HG02610 (cell line): ENCODE measurements around the gene TTC31.

Experiments used
- ATAC-seq: cut with Tn5 transposase; IDR thresholded peaks from one replicate; pipeline ENCODE4 v1.9.1; 2021; ENCODE audit warnings: mild to moderate bottlenecking, moderate library complexity; ENCODE audit not compliant: unreplicated experiment

TTC31 gene

DNA sequence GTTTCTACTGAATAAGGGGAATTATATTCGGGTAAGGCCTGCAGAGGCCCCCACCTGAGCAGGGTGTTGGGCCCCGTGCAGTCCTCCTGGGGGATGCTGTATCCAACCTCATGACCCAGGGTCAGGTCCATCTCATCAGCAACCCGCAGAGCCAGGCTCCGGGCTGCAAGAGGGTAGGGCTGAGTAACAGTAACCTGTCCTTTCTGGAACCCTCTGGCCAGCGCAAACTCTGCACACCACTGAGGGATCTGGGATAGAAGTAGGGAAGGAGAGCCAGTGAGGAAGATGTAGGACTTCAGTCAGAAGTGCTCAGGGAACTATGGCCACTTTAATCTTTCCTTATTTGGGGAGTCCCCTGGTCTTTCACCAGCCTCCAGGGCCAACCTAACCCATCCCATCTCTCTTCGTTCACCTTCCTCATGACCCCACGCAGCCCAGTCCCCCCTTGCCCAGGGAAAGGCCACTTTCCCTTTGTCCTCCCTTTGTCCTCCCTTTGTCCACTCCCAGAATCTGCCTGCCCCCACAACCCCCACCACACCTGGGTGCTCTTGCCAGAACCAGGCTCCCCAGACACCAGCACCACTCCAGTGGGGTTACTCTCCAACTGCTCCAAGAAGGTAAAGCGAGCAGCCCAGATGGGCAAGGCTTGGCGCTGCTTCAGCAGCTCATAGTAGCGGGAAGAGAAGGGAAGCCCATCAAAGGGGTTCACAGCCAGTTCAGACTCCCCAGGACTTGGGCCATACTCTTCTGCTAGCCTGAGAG, 42.3 kb downstream of the TTC31 start:
- no peak for ATAC-seq

DNA sequence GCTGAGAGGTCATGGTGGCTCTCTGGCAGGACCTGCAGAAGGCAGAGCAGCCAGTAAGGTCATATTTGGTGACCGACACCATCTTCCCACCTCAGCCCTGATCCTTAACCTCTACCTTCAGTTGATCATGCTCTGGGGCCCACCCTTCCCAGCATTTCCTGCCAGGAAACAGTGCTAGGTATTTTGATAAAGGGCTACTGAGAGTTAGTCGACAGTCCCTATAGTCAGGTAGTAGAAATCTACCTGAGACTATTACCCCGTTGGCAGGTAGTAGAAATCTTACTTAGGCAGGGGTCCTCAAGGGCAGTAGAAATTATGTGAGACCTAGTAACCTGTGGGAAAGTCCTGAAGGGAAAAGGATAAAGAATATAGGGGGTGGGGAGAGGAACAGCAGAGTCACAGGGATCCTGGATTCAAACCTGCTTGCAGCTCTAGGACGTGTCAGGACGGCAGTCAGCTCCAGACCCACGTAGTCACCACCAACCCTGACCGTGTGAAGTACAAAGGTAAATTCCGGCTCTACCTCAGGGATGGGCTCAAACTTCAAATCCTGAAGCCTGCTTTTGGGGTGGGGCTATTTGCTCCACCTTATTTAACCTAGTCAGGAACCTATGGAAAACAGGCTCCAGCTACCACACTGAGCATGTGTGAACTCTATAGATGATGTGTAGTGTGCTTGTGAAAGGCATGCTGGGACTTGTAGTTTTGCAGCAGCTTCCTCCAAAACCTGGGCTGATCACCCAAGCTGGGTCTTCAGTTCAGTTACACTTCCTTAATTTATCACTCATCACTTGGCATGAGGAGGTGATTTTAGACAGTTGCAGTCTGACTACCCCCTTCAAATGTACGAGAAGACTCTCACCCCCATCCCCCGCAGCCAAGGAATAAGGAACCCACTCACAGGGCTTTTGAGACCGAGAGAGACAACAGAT, 43.1 kb downstream of the TTC31 start, which contains the start of gene DQX1:
Gene DQX1, minus strand, starts transcription at position 515 of the 932 bp plus-strand sequence. Its CDS starts 502 bp downstream, at position 13.
- ATAC-seq, result peak; percentile 24

DNA sequence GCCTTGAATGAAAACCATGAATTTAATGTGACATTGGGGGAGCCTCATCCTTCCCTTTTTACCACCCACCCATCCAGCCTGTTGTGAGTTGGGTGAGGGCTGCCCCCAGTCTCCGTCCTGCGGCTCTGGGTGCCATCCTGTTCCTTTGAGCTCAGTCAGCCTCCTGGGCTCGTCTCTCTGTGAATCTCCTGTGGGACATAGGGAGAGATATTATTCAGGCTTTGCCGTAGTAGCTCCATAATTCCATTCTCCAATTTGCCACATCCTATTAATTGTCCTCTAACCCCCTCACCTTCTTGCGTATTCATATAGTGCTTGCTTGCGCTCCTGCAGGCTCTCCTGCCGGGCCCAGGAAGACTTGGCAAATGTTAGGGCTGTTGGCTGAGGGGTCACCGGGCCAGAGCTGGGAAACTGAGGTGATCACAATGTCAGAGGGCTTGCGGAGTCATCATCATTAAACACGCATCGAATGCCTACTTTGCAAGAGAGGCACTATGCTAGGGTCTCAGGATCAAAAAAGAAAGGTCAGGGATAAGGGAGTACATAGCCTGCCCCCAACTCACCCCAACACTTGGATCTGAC, 43.9 kb downstream of the TTC31 start:
- ATAC-seq, result no peak

DNA sequence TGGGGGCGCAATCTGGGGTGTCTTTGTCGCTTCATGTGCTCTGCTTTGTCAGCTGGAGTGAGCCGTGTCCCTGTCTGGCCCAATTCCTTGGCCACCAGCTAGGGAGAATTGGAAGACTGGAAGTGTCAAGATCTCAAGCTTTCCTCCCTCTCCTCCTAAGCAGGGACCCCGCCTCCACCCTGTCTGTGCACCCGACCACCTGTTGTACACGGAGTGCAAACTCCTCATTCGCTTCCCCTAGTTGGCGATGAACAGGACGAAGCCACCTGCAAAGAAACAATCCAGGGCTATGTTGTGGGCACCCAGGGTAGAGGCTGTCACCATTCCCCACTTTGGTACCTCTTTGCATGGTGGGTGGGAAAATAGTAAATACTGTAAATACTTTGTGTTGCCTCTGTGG, 44.9 kb downstream of the TTC31 start:
- no peak for ATAC-seq

DNA sequence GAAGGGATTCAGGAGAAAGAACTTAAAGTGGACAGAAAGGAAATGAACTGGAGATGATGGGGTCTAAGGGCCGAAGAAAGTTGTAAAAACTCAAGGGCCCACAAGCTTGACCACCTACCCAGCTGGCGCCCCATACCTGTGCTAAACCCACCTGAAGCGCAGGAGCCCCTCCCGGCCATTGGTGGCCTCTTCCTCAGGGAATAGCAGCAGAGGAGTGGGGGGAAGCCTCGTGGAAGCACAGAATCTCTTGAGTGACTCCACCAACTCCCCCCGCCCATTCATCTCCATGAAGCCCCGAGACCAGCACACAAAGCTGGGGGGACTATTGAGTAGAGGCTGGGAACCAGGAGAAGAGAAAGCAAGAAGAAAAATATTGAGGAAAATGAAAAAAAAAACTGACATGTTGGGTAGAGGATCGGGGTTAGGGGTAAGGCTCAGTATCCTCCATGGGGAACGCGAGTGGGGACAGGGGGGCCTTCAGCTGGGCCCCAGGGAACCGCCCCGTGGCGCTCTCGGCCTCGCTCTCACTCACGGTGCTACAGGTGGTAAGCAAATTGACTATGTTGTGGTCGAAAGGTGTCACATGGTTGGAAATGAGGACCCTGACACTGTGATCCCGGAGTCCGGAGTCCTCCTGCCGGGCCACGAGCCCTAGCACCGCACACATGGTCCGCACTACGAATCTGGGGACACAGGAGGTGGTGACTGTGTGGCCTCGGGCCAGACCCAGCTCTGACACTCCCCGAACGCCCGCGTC, 45.9 kb downstream of the TTC31 start:
- peak; percentile 1 for ATAC-seq

DNA sequence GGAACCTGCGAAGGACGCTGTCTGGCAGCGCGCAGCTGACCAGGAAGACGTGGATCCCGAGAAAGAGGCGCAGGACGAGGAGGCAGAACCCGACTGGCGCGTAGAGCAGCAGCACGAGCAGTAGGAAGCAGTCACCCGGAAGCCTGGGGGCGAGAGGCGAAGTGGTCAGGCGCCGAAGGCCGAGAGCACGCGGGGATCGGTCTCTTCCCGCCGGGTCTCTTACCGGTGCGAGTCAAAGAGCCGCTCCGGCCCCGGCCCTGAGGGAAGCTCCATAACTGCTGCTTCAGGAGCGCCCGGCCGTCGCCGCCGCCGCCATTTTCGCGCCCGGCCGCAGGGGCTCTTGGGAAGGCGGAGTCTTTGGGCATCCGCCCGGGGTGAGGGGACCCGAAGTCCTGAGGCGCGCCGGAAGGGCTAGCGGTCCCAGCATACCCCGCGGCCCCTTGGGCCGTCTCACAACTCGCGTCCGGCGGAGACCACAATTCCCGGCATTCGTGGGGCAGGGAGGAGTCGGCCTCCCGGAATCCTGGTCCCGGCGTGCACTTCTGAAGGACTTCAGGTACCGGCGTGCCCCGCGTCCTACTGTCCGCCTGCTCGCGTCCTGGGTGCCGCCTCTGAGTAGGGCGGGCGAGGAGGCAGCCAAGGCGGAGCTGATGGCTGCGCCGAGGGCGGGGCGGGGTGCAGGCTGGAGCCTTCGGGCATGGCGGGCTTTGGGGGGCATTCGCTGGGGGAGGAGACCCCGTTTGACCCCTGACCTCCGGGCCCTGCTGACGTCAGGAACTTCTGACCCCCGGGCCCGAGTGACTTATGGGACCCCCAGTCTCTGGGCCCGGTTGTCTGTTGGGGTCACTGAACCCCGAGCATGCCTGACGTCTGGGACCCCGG, 46.7 kb downstream of the TTC31 start, which contains the start of the genes AUP1 and HTRA2:
Gene AUP1, minus strand, starts transcription at position 350 of the 882 bp plus-strand sequence. Its CDS starts 77 bp downstream, at position 273.
Gene HTRA2, plus strand, starts transcription at position 577 of the 882 bp plus-strand sequence. Its CDS starts 74 bp downstream, at position 651.
- peak; percentile 79 for ATAC-seq

DNA sequence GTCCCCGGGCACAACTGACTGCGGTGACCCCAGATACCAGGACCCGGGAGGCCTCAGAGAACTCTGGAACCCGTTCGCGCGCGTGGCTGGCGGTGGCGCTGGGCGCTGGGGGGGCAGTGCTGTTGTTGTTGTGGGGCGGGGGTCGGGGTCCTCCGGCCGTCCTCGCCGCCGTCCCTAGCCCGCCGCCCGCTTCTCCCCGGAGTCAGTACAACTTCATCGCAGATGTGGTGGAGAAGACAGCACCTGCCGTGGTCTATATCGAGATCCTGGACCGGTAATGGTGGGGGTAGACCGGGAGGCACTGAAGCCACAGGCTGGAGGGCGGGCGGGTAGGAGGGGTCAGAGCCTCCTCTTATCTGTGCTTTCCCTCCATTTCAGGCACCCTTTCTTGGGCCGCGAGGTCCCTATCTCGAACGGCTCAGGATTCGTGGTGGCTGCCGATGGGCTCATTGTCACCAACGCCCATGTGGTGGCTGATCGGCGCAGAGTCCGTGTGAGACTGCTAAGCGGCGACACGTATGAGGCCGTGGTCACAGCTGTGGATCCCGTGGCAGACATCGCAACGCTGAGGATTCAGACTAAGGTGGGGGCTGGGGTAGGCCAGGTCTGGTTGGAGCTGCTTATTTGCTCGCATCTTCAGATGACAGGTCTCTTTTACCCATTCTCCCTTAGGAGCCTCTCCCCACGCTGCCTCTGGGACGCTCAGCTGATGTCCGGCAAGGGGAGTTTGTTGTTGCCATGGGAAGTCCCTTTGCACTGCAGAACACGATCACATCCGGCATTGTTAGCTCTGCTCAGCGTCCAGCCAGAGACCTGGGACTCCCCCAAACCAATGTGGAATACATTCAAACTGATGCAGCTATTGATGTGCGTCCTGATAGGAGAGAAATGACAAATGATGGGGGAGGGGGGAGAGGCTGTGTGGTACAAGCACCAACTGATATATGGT, 47.6 kb downstream of the TTC31 start:
- ATAC-seq, result peak; percentile 34

DNA sequence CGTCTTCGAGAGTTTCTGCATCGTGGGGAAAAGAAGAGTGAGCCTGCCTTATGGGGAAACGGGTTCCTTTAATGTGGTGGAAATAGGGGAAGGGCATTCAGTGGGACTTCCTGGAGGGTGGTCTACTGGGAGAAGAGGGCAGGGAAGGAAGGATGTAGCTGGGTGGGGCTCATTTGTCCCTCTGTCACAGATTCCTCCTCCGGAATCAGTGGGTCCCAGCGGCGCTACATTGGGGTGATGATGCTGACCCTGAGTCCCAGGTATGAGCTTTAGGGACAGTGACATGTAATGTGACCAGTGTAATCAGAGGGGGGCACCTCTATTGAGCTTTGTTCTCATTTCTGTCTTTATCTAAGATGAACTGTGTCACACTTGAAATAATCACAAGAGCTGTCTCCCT, 48.8 kb downstream of the TTC31 start:
- ATAC-seq, result no peak

DNA sequence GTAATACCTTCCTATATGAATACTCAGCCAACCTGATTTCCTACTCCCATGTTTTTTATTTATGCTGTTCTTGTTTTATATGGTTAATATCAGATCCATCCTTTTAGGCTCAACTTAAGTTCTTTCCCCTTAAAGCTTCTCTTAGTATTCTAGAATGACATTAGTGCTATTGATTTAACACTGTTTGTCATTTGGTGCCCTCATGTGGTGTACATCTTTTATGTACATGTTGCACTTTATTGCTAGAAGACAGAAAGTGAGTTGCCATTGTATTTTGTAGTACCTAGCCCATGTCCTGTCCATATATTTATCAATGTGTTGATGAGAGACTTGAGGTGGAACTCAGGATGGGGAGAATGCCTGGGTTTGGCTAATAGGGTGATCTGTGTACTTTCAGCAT, 49.3 kb downstream of the TTC31 start:
- no peak for ATAC-seq

DNA sequence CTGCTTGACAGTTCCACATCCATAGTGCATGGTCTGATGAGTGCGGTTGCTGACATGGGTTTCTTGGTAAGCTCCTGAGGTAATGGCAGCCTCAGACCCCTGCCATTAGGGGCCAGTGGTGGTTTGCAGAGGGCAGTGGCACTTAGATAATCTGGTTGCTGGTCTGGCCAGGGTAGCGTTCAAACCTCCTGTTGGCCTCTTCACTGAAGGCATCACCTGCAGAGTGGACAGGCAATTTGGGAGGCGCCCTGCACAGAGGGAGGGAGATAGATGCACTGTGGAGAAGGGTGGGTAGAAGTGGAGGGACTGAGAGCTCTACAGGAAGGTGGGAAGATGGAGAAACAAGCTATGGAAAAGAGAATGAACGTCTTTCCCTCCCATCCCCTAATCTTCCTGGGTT, 50.6 kb downstream of the TTC31 start:
- ATAC-seq, result no peak

DNA sequence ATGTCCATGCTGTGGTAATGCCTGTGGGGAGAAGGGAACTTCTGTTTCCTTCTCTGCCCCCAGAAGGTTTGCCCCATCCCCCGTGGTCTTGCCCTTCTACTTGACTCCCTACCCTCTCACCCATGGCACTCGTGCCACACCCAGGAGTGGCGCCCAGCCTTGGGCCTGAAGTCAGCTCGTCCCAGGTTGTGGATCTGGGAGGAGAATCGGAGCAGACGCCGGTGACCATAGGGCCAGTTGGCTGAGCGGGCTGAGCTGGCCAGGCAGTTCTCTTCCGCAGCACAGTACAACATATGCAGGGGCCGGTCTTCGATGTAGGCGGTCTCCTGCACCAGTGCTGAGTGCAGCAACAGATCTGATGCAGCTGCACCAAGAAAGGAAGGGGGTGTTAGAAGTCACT, 51.5 kb downstream of the TTC31 start:
- ATAC-seq, result no peak

DNA sequence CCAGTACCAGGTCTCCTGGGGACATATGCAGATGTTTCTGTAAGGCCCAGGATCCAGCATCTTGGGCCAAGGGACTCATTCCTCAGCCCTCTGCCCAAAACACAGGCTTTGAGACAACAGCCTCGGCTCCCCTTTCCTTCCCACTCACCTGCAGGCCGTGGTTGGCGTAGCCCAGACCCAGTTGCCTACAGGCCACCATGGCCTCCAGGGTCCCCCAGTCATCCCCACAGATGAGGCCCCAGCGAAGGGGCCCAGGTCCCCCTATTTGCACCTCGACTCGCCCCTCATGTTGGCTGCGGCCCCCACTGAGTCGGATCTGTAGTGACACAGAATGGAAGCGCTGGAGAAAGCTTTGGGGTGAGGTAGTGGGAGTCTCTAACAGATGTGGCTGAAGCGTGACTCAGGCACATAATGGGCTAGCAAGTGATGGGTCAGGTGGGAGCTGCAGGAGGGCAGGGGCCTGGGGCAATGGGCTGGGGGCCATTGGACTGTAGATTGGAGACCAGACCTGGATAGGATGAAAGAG, 52.6 kb downstream of the TTC31 start:
- ATAC-seq, result no peak

DNA sequence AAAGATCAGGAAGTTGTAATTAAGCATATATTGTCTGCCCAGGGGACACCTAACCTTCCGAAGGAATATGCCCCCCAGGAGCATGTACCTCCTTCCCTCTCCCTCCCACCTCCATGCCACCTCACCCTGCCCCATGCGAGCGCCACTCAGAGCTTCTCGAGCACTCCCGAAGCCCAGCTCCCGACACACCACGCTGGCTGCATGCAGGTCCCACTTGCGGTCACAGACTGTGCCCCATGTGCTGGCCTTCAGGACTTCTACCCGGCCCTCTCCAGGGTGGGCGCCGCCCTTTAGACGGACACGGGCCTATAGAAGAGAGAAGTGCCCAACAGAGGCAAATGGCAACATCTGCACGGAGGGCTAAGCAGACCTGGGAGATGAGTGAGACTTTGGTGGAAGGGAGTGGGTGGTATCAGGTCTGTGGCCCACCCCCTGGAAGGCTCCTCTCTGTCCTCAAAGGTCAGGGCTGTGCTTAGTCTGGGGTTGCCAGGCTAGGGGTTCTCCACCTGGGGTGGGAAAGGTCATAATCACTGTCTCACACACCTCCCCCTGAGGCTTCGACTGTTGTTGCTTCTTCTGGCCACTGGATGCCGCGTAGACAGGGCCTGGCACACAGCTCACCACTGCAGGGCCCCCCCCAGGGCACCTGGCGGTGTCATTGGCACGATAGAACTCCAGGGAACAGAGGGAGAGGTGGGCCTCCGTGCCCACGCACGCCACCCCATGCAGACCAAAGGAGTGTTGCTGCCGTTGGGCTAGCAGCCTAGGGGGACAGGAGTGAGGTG, 53.5 kb downstream of the TTC31 start:
- ATAC-seq, result no peak

DNA sequence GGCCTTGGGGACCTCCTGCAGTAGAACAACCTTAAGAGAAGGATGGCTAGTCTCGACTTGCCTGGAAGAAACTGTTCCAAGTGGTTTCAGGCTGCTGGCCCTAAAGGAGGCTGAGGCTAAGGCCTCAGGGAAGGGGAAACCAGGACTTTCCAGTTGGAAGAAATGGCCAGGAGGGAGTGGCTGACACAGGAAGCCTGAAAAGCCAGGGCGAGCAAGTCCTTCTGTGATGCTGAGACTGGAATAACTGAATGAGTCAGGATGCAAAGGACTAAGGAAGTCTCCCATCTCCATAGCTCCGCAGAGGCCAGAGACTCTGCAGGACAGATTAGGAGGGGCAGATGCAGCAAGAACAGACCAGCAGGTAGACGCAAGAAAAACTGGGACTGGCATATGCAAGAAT, 54.3 kb downstream of the TTC31 start:
- no peak for ATAC-seq

DNA sequence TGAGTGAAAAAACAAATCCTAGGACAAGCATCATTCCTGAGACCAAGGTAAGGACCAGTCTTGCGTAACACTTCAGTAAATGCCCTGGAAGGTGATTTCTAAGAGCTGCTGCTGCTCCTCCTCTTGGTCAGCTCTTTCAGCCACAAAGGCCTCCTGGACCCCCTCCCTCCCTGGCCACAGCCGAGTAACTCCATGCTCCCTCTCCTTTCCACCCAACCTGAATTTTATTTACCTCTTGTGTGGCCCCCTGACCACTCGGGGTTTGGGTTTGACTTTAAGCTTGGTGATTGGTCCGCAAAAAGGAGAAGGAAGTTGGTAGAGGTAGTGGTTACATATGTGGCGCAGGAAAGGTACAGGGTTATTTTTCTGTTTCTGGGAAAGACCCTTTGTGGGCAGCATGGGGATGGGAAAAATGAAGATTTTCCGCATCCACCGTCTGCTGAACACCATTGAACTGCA, 56.0 kb downstream of the TTC31 start:
- peak; percentile 70 for ATAC-seq

DNA sequence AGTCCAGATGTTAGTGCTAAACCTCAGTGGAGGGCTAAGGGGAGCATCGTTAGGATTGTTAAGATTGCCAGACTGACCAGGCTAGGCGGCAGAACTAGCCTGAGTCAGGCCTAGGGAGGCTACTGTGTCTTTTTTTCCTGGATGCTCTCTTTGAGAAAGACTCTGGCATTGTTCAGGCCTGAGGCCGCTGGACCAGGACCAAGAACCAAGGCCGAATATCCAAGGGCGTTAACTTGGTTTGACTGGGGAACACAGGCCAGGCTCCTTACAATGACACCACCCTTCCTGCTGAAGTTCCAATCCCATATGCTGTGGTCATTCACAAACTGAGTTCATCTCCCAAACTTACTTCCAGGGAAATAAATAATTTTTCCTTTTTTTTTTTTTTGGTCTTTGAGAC, 57.4 kb downstream of the TTC31 start:
- no peak for ATAC-seq

DNA sequence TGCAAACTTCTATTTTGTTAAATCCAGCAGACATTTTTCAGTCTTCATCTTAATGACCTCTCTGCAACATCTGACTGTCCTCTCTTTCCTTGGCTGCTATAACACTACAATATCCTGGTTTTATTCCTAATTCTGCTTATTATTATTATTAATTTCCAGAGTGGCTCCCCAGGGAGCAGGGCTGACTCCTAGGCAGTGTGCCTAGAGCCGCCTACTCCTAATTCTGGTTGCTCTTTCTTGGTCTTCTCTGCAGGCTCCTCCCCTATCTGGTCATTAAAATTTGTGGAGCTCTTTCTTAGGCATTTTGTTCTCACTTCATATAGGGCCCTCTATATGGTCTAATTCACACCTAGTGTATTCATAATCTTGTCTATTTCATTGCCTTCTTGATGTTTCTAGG, 60.1 kb downstream of the TTC31 start:
- no peak for ATAC-seq
